Esophagus squamous epithelium (tissue), 4 donors: ENCODE results near the gene SAMD11.

Experiments
- CTCF ChIP-seq, 6 experiments: fragments of 450-650 bp in 4 of 6; fragments of 200-600 bp in 2 of 6; sonication (generic) in 2 of 6; IDR thresholded peaks; one replicate each; pipeline ENCODE4 v1.5.1; 2016 to 2019; ENCODE audit warnings: antibody characterized with exemption in 6 of 6, mild to moderate bottlenecking in 4 of 6, moderate library complexity in 4 of 6
- POLR2A ChIP-seq, 4 donors: fragments of 450-650 bp; IDR thresholded peaks; one replicate each; pipeline ENCODE4 v1.6.1; 2017; ENCODE audit warnings: antibody characterized with exemption in 4 of 4, mild to moderate bottlenecking in 4 of 4, moderate library complexity in 3 of 4

- no peak for TF ChIP-seq POLR2A (IDR thresholded peaks at IDR 0.05)
- TF ChIP-seq CTCF (IDR thresholded peaks at IDR 0.05): no peak
These were observed 17.7 kb upstream of the SAMD11 start for GRCh38 chr1:905811-906599.
